Large intestine (tissue), 12 donors: Measurements from ENCODE around the gene ACAD9. TPM values are rescaled to one million over a fixed set of nuclear protein-coding genes. Genes with fewer than 3 reads are reported as not detected.
"Not testable (repeated sequence)": the region's sequence is repeated elsewhere in the genome, so short reads cannot be mapped to it uniquely, and the experiment has no call there.

Source experiments
- DNase-seq, 2 donors: peaks; one replicate each; pipeline versions ENCODE4 v3.0.0 to v3.0.0-alpha.2; 2013
- H3K27ac ChIP-seq: one replicate; pipeline ENCODE4 v1.5.1; 2013; ENCODE audit warnings: low read length
- H3K27me3 ChIP-seq: 2 replicates; pipeline ENCODE4 v1.6.1; 2013; ENCODE audit warnings: low read length; ENCODE audit not compliant: control insufficient read depth, insufficient read depth
- H3K36me3 ChIP-seq: 2 replicates; pipeline ENCODE4 v1.6.1; 2013; ENCODE audit warnings: low read length; ENCODE audit not compliant: control insufficient read depth, insufficient read depth
- H3K4me1 ChIP-seq: one replicate; pipeline ENCODE4 v1.6.1; 2013; ENCODE audit warnings: low read length; ENCODE audit not compliant: control insufficient read depth, insufficient read depth
- H3K4me3 ChIP-seq: one replicate; pipeline ENCODE4 v1.5.1; 2013; ENCODE audit warnings: low read length
- H3K9me3 ChIP-seq: one replicate; pipeline ENCODE4 v1.6.1; 2013; ENCODE audit warnings: mild to moderate bottlenecking, low read depth, low read length, moderate library complexity; ENCODE audit not compliant: control insufficient read depth
- WGBS: methylation state at CpG from one replicate; pipeline ENCODE4 v1.1.5; 2013; ENCODE audit warnings: low lambda C conversion rate; ENCODE audit not compliant: insufficient coverage; 5-methylcytosine and 5-hydroxymethylcytosine counted together
- long read RNA-seq, 11 donors: transcript quantifications; one replicate each; lab custom pipeline, GENCODE V29; 2026
- polyA plus RNA-seq: library from polyadenylated mRNA; unstranded; fragments of 120-200 nt; gene quantifications from one replicate; pipeline ENCODE4 v1.2.1, GENCODE V29; 2013

Gene ACAD9
- polyA plus RNA-seq, result 33.1 TPM
- long read RNA-seq, donor 1, partial matches to known transcripts, result 0 of 2 reads
- long read RNA-seq, donor 1, other reads (novel, unspliced or antisense), result 0 of 2 reads
- long read RNA-seq, donor 2, partial matches to known transcripts, result 0 of 4 reads
- long read RNA-seq, donor 2, other reads (novel, unspliced or antisense), result 0 of 4 reads
- long read RNA-seq, donor 3, result 0 reads
- long read RNA-seq, donor 4, partial matches to known transcripts, result 0 of 1 reads
- long read RNA-seq, donor 4, other reads (novel, unspliced or antisense), result 0 of 1 reads
- long read RNA-seq, donor 5, partial matches to known transcripts, result 0 of 2 reads
- long read RNA-seq, donor 5, other reads (novel, unspliced or antisense), result 0 of 2 reads
- long read RNA-seq, donor 6, transcript ACAD9-201 (18 exons, 2,454 nt), result major isoform, 9 of 9 reads
- long read RNA-seq, donor 6, partial matches to known transcripts, result 0 of 9 reads
- long read RNA-seq, donor 6, other reads (novel, unspliced or antisense), result 0 of 9 reads
- long read RNA-seq, donor 7, partial matches to known transcripts, result 0 of 2 reads
- long read RNA-seq, donor 7, other reads (novel, unspliced or antisense), result 0 of 2 reads
- long read RNA-seq, donor 8, transcript ACAD9-201 (18 exons, 2,454 nt), result major isoform, 7 of 17 reads
- long read RNA-seq, donor 8, partial matches to known transcripts, result 8 of 17 reads
- long read RNA-seq, donor 8, other reads (novel, unspliced or antisense), result 0 of 17 reads
- long read RNA-seq, donor 9, partial matches to known transcripts, result 0 of 4 reads
- long read RNA-seq, donor 9, other reads (novel, unspliced or antisense), result 0 of 4 reads
- long read RNA-seq, donor 10, transcript ACAD9-201 (18 exons, 2,454 nt), result major isoform, 7 of 7 reads
- long read RNA-seq, donor 10, partial matches to known transcripts, result 0 of 7 reads
- long read RNA-seq, donor 10, other reads (novel, unspliced or antisense), result 0 of 7 reads
- long read RNA-seq, donor 11, transcript ACAD9-201 (18 exons, 2,454 nt), result major isoform, 5 of 12 reads
- long read RNA-seq, donor 11, partial matches to known transcripts, result 7 of 12 reads
- long read RNA-seq, donor 11, other reads (novel, unspliced or antisense), result 0 of 12 reads

DNA sequence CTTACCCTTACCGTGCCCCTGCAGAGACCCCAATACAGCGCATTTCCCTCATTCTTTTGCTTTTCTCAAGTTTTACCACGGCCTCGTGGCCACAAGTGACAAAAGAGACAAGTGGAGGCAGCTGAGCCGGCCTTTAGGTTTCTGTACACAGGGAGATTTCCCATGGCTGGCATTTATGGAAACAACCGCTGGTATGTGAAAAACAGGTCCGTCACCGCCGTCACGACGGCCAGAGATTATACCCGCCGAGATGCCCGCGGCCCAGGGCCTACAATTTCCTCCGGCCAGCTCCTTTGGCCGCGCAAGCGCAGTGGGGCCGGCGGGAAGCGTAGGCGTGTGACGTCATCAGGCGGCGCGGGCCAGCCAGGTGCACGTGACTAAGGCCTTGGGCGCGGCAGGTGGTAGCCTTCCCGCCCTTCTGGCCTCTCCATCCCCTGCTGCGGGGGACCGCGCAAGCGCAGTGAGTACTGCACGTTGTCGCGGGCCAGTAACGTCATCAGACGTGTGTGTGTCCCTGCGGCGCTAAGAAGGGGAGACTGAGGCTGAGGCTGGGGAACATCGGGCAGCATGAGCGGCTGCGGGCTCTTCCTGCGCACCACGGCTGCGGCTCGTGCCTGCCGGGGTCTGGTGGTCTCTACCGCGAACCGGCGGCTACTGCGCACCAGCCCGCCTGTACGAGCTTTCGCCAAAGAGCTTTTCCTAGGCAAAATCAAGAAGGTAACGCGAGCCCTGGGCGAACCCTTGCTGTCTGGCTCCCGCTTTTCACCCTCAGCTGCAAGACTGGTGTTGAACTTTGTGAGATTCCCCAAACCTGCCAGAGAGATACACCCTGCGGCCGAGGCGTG lies at the start of gene ACAD9:
TSS of gene ACAD9 (plus strand) at position 496 of the 845 bp plus-strand sequence. CDS start at position 568, 72 bp downstream.
- Histone ChIP-seq H3K9me3 (peaks cover 2% of the 10 kb centered on the region), H3K27ac (peak within 1 kb of the TSS; percentile 96), H3K4me1 (peaks cover 20% of the 10 kb centered on the region), H3K4me3 (peak within 1 kb of the TSS; percentile 96), H3K27me3 (no peaks in the 10 kb centered on the region), H3K36me3 (peaks cover 8% of the 10 kb centered on the region)
- WGBS, result 0% methylated on average over 3 of the region's 65 CpGs
- DNase-seq, result peak; percentile 98 to 99

DNA sequence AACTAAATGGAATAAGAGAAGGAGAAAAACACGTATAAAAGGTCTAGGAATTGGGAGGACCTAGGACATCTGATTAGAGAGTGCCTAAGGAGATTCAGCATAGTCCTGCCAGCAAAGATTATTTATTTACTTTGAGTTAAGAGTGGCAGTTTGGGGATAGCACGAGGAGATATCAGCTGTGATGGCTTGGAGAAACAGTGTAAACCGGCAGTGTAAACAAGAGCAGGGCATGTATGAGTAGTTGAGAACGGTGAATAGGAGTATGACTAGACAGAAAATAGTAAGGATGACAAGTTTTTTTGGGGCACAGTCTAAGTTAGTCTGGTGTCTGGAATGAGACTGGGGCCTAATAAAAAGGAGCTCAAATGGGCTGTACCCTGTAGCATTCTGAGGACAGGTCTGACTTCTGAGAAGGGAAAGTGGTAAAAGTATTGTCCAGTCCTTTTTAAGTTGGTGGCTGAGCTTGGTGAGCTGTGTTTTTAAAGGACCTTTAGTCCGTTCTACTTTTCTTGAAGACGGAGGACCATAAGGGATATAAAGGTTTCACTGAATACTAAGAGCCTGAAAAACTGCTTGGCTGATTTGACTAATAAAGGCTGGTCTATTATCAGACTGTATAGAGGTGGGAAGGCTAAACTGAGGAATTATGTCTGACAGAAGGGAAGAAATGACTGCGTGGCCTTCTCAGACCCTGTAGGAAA lies 49.3 kb upstream of the ACAD9 start:
- not testable (repeated sequence) for H3K4me3 ChIP-seq, DNase-seq
- WGBS, result 56% methylated on average over 1 of the region's 7 CpGs

DNA sequence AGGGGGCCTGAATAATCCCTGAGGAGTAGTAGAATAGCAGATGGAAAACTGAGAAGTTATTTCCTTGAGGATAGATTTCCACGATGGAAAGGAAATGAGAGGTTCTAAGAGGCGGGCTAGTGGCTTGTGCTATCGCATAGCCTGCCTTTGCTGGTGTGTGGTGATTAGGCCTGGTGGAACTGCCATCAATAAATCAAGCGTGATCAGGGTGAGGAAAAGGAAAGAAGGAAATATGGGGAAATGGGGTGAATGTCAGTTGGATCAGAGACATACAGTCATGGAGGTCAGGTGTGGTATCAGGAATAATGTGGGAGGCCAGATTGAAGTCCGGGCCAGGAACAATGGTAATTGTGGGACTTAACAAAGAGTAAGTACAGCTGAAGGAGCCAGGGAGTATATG lies 48.7 kb upstream of the ACAD9 start:
- H3K27me3 ChIP-seq, H3K36me3 ChIP-seq, H3K4me3 ChIP-seq, H3K9me3 ChIP-seq, H3K27ac ChIP-seq, DNase-seq, H3K4me1 ChIP-seq: not testable (repeated sequence)
- no CpG with 5 or more reads among the region's 5 CpGs for WGBS

More for the DNA sequence above, 49.3 kb upstream of the ACAD9 start:
- H3K9me3 ChIP-seq, H3K27ac ChIP-seq, H3K27me3 ChIP-seq, H3K36me3 ChIP-seq, H3K4me1 ChIP-seq: not testable (repeated sequence)

DNA sequence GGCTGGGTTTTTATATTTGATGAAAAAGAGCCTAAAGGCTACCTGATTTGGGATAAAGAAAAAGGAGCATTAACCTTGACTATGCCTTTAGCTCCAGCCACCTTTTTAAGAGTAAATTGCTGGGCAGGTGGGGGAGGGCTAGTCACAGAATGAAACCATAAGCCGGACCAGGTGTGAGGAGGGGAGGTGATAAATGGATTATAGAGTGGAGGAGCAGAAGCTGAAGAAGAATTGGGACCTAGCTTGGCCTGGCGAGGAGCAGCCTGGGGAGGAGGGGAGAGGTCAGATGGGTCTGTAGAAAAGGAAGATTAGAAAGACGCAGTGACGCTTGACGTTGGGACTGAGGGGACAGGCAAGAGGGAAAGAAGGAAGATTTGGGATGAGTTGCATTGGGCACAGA lies 46.4 kb upstream of the ACAD9 start:
- WGBS, result 67% methylated on average over 2 of the region's 5 CpGs
- not testable (repeated sequence) for H3K36me3 ChIP-seq, H3K27ac ChIP-seq, H3K4me1 ChIP-seq, H3K27me3 ChIP-seq, DNase-seq, H3K9me3 ChIP-seq, H3K4me3 ChIP-seq

DNA sequence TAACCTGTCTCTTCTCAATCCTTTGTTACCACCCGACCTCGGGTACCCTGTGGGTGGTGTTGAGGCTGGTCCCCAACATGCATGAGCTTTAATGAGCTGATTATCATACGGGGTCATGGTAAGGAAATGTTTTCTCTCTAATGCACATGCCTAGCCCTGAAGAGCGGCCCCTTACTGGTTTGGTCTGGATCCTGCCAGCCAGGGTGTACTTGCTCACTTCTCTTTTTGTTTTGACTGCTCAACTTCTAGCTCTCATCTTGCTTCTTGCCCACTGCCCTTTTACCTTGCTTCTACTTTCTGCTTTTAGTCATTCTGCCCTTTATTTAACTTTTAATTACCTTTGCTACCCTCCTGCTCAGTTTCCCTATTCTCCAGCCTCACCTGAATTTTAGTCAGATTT lies 44.3 kb upstream of the ACAD9 start:
- Histone ChIP-seq H3K27ac (no peak overlapping the region), H3K4me3 (no peak overlapping the region), H3K36me3 (no peaks in the 10 kb centered on the region), H3K27me3 (no peaks in the 10 kb centered on the region), H3K9me3 (no peaks in the 10 kb centered on the region), H3K4me1 (no peaks in the 10 kb centered on the region)
- no peak for DNase-seq
- no CpG with 5 or more reads among the region's 4 CpGs for WGBS

DNA sequence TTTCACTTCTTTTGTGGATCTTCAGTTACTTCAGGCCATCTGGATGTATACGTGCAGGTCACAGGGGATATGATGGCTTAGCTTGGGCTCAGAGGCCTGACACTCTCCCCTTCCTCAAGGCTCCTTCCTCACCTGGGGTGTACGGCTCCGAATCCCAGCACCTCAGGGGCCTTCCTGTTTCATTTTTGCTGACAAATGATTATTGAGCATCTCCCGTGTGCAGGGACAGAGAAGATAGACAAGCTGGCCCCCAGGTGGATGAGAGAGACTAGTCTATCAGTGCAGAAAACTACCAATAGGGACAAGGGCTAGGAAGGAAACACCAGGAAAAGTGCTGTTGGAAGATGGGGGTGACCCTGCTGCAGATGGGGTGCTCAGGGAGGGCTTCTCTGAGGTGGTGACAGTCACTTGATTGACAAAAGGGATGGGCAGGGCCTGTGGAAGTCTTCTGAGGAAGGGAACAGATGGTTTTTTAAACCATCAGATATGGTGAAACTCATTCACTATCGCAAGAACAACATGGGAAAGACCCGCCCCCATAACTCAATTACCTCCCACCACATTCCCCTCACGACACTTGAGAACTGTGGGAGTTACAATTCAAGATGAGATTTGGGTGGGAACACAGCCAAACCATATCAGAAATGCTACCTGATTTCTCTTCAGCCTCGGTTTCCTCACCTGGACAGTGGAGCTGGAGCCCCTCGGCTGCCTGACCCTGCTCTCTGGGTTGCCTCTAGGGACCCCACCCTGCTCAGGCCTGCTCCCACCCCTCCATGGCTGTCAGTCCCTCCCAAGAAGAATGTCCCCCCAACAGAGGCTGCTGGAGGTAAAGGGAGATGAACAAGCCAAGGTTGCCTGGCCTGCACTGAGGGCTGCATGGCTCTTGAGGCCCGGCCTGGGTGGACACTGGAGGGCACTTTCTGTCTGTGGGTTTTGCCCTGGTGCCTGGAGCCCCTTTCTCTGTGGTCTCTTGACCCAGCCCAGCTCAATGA lies 37.2 kb upstream of the ACAD9 start:
- no peak overlapping the region for H3K27ac ChIP-seq
- H3K27me3 ChIP-seq, result no peaks in the 10 kb centered on the region
- no peaks in the 10 kb centered on the region for H3K9me3 ChIP-seq
- no CpG with 5 or more reads among the region's 10 CpGs for WGBS
- H3K4me3 ChIP-seq, result no peak overlapping the region
- no peaks in the 10 kb centered on the region for H3K36me3 ChIP-seq
- no peak for DNase-seq
- H3K4me1 ChIP-seq, result peaks cover 7% of the 10 kb centered on the region

DNA sequence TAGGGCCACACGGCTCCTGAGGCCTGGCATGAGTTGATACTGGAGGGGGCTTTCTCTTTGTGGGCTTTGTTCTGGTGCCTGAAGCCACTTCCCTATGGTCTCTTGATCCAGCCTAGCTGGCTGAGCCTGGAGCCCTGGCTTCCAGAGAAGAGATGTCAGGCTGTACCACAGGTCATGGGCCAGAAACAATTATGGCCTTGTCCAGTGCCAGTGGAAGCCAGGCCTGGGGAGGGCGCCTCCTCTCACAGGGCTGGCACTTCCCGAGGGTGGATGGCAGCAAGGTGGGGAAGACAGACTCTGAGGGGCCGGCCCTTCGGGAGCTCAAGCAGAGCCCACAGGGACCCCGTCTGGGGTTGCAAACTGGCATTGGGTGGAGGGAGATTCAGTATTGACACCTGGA lies 34.9 kb upstream of the ACAD9 start:
- WGBS, result no CpG with 5 or more reads among the region's 6 CpGs
- no peak overlapping the region for H3K27ac ChIP-seq
- no peak overlapping the region for H3K4me3 ChIP-seq
- H3K4me1 ChIP-seq, result peaks cover 7% of the 10 kb centered on the region
- no peaks in the 10 kb centered on the region for H3K36me3 ChIP-seq
- no peak for DNase-seq
- H3K9me3 ChIP-seq, result no peaks in the 10 kb centered on the region
- H3K27me3 ChIP-seq, result no peaks in the 10 kb centered on the region

DNA sequence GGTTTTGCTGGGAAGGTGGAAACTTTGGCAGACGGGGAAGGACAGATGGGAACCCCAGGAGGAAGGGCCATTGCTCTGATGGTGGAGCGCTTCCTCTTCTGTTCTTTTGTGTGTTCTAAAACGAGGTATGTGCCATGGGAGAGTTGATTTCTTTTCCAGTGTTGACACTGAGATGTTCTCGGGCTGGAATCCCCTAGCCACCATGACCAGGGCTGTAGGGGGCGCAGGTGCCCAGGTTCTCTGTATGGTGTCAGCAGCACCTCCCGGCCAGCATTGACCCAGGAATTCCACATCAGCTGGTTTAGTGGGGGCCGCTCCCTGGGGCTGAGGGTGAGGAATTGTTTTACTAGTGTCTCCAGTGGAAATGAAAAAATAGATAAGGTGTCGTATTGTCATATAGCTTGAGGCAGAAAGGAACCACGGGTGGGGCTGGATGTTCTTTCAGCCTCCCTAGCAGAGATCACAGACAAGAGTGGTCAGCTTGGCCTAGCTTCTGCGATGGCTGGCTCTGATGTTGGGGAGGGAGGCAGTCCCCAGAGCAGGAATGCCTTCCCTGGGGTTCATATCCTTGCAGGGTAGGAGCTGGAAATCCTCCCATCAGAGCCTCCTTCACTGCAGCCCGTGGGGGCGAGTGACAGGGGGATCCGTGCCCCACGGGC lies 34.2 kb upstream of the ACAD9 start:
- H3K4me3 ChIP-seq, result peak overlapping the region; percentile 44
- H3K36me3 ChIP-seq, result no peaks in the 10 kb centered on the region
- no peak for DNase-seq
- WGBS, result 18% methylated on average over 2 of the region's 14 CpGs
- no peak overlapping the region for H3K27ac ChIP-seq
- H3K27me3 ChIP-seq, result no peaks in the 10 kb centered on the region
- H3K4me1 ChIP-seq, result peaks cover 7% of the 10 kb centered on the region
- no peaks in the 10 kb centered on the region for H3K9me3 ChIP-seq
